ENCODE measurements around the gene TECPR2. TPM values are rescaled to one million over a fixed set of nuclear protein-coding genes. Genes with fewer than 3 reads are reported as not detected.
A peak's percentile ranks its signal among the peaks of the same experiment; 100 is the strongest.

Gene TECPR2
- total and polyA plus RNA-seq, 2 of the 13 experiments (the other 11 are each of a cell fraction or from before 2014, with no cell fraction given), result 3.5 to 5.7 TPM

- TF ChIP-seq ZNF142 (CRISPR knock-in tag; IDR thresholded peaks at IDR 0.05) (no peak), HNRNPK (IDR thresholded peaks at IDR 0.05; ENCODE audit: low read depth, low read length, poor library complexity, severe bottlenecking) (no peak), ZNF451 (CRISPR knock-in tag; IDR thresholded peaks at IDR 0.05) (no peak), SIX1 (CRISPR knock-in tag; IDR thresholded peaks at IDR 0.05; ENCODE audit: borderline replicate concordance) (no peak), EED (CRISPR knock-in tag; IDR thresholded peaks at IDR 0.05) (0 out of 2 replicates have a peak, but pooled peaks have one; percentile 62), KDM2A (CRISPR knock-in tag; IDR thresholded peaks at IDR 0.05; ENCODE audit: borderline replicate concordance, low read depth) (peak; percentile 28; the same call in 1 of the 2 replicates), RFXAP (CRISPR knock-in tag; IDR thresholded peaks at IDR 0.05; ENCODE audit: borderline replicate concordance) (no peak), PBX3 (CRISPR knock-in tag; IDR thresholded peaks at IDR 0.05; ENCODE audit: borderline replicate concordance) (no peak), NFIB (CRISPR knock-in tag; IDR thresholded peaks at IDR 0.05; ENCODE audit: borderline replicate concordance) (no peak), ZKSCAN5 (CRISPR knock-in tag; IDR thresholded peaks at IDR 0.05) (no peak), GABPB1 (CRISPR knock-in tag; IDR thresholded peaks at IDR 0.05) (peak; percentile 30; the same call in 1 of the 2 replicates), GPN1 (CRISPR knock-in tag; IDR thresholded peaks at IDR 0.05; ENCODE audit: borderline replicate concordance) (no peak), KDM3A (CRISPR knock-in tag; IDR thresholded peaks at IDR 0.05; ENCODE audit: low read depth) (no peak), EZH2 (conservative IDR thresholded peaks at IDR 0.05; ENCODE audit: low read depth, low read length) (no peak), ZNF282 (IDR thresholded peaks at IDR 0.05; ENCODE audit: partially characterized antibody) (no peak), ZNF446 (CRISPR knock-in tag; IDR thresholded peaks at IDR 0.05) (no peak), HMGA1 (CRISPR knock-in tag; conservative IDR thresholded peaks at IDR 0.05) (no peak), THAP11 (CRISPR knock-in tag; IDR thresholded peaks at IDR 0.05) (no peak; the same call in 1 of the 2 replicates), SAFB2 (CRISPR knock-in tag; IDR thresholded peaks at IDR 0.05; ENCODE audit: borderline replicate concordance, low read depth) (no peak), CEBPG (CRISPR knock-in tag; IDR thresholded peaks at IDR 0.05) (no peak), ZNF674 (CRISPR knock-in tag; IDR thresholded peaks at IDR 0.05; ENCODE audit: low read depth) (no peak), ZNF703 (CRISPR knock-in tag; IDR thresholded peaks at IDR 0.05; ENCODE audit: borderline replicate concordance) (no peak)
These were observed 177.0 kb downstream of the TECPR2 start (continued) for GRCh38 chr14:102539544-102540314.
